Fibroblast of the conjunctiva (primary cell): Measurements from ENCODE around the gene RSPH6A.
"Not testable (repeated sequence)": the region's sequence is repeated elsewhere in the genome, so short reads cannot be mapped to it uniquely, and the experiment has no call there.

Source experiments
- DNase-seq: peaks from one replicate; pipeline ENCODE4 v3.0.0-alpha.2; 2010; ENCODE audit warnings: low read depth

RSPH6A gene

DNA sequence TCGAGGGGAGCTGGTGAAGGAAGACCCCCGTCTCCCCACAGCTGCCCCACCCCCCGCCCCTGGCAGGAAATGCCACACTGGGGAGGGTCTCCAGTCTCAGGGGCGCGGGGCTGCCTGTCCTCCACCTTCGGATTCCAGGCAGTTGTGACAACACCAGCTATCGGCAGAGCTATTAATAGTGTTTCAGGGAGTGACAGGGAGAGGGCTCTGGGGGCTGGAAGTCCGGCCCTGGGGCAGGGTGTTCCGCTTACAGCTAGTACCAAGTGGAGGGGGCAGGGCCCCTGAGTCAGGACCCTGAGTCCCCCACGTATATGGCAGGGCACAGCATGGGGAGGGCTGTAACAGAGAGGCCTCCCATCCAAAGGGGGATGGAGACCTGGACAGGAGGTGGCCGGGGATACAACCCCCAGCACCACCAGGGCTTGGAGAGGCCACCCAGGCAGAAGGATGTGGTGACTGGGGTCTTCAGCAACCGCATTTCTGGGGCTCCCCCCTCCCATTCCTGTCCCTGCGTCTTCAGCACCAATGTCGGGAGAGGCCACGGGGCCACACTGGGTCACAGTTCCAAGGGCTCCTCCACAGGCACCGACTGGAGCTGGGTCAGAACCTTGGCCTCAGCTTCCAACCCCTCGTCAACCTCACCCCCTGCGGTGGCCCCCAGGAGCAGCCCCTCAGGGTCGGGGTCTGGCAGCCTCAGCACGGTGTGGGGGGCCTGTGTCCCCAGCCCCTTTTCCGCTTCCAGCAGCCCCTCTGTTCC lies 50.0 kb downstream of the RSPH6A start:
- DNase-seq = no peak

DNA sequence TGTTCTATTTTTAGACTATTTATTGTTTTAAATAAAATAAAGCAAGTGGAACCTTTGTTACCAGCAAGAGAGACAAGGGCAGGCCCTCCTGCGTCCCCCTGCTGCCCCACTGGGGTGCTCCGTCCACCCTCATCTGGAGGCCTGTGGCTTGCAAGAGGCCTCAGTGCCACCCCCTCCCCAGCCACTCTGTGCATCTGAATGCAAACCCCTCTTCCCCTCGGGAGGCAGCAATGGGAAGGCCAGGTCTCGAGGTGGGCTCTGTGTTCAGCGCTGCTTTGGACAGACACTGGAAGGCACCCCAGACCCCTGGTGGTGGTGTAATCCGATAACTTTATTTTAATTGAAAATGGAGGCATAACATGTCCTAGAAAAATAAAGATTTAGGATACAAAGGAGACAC lies 50.6 kb downstream of the RSPH6A start:
- no peak for DNase-seq

DNA sequence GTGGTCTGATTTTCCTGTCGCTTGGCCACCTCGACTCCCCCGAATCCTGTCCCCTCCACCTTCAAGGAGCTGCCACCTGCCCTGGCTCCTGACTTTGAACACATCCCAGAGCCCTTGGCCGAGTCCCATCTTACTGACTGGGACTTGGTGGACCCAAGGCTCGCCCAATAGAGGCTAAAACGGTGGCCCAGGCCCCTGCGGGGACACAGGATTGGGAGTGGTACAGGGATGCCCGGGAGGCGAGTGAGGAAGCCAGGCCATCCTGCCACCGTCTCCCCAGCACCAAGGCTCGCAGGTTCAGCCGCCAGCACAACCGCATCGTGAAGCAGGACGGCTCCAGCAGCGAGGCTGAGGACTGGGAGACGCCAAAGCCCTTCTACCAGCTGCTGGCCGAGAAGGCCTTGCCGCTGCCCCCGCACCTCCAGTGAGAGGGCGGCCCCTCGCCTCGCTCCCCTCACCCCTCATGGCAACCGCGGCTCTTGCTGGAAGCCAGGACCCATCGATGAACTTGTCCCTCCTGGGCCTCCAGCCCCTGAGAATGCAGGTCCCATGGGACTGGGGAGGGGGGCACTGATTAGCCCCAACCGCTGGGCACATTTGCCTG lies 51.3 kb downstream of the RSPH6A start:
- DNase-seq = no peak

DNA sequence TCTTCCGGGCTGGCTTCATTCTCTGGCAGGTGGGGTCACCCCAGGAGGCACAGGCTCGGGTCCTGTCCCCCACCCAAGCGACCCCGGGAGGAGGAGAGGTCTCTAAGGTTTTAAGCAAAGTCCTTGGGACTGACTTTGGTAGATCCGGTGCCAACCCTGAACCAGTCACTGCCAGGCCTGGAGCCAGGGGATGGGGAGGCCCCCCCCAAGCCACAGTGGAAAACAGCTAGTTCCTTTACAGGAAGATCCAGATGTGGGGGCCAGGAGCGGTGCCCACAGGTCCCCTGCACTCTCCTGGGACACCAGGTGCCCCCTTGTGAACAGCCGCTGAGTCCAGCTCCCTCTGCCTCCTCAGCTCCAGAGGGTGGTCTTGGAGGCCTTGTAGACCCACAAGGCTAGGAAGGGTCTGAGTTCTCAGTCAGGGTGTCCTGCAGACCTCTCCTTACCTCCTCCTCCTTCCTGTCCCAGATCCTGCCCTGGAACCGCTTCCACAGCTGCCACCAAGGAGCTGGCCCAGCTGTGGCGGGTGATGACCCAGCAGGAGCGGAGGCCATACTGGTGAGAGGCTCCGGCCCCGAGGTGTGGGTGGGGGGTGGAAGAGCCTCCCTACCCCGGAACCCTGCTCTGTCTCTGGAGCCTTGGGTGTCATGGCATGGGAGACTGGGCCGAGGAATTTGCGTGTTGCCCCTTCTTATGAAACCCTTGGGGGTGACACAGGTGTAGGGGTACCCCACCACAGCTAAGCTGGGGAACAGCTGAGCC lies 52.1 kb downstream of the RSPH6A start:
- no peak for DNase-seq

DNA sequence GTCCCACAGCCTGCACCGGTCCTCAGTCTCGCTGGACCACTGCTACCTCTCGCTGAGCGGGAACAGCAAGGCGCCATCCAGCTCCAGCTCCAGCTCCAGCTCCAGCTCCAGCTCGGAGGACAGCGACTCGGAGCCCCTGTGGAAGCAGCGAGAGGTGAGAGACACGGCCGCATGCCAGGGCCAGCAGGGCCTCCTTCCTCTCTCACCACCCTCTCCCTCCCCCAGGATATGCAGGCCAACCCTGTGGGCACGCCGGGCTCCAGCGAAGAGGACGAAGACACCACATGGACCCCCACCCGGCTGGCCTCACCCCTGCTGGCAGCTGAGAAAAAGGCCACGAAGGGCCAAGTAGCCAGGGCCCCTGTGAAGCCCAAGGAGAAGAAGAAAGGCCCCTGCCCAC lies 53.4 kb downstream of the RSPH6A start:
- DNase-seq = no peak

DNA sequence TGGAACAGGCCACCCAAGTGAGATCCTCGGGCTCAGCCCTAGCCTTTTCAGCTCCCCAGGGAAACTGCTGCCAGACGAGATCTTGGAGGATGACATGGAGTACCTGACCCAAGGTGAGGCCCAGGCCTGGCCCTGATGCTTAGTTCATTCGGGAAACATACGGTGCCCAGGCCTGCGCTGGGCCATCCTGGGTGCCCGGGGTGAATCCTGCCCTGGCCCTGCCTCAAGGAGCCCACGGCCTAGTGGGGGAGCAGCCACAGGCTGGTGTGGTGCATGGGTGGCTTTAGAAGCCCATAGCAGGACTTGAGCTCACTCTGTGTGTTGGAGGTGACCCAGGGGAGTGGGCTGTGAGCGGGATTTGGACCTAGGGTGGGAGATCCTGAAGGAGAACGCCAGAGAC lies 56.2 kb downstream of the RSPH6A start:
- no peak for DNase-seq

DNA sequence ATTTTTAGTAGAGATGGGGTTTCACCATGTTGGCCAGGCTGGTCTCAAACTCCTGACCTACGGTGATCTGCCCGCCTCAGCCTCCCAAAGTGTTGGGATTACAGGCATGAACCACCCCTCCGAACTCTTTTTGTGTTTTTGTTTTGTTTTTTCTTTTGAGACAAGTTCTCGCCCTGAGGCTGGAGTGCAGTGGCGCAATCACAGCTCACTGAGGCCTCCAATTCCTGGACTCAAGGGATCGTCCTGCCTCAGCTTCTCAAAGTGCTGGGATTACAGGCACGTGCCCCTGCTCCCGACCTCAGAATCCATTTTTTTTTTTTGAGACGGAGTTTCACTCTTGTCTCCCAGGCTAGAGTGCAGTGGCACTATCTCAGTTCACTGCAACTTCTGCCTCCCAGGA lies 57.4 kb downstream of the RSPH6A start:
- no peak for DNase-seq

DNA sequence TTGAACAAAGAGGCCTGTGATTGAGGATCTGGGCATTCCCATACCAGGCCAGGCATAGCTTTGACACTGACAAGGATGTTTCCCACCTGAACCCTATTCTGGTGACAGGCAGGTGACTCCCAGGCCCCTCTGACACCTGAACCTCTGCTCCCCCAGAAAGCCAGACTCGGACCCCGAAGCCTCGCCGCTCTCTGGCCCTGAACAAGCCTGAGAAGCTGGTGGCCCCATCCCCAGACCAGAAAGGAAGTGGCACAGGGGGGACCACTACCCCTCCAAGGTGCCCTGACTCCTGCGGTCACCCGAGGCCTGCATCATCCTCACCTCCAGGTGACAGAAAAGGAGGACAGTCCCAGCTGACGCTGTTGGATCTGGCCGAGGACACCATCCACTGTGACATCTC lies 60.8 kb downstream of the RSPH6A start:
- DNase-seq = no peak

DNA sequence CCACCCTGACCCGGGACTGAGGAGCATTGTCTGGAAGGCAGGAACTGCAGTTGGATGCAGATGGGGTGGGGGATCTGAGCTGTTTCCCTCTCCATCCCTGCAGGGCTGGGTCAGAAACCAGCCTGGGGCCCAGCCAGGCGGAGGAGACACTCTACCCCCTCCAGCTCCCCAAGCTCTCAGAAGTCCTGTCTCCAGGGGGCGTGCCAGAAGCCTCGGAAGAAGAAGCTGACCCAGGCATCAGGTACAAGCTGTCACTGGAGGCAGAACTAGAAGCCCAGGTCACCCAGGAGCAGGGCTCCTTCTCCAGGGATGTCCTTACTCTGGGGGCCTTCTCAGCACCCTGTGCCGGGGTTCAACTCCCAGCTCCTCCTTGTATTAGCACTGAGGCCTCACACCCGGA lies 61.6 kb downstream of the RSPH6A start:
- no peak for DNase-seq

DNA sequence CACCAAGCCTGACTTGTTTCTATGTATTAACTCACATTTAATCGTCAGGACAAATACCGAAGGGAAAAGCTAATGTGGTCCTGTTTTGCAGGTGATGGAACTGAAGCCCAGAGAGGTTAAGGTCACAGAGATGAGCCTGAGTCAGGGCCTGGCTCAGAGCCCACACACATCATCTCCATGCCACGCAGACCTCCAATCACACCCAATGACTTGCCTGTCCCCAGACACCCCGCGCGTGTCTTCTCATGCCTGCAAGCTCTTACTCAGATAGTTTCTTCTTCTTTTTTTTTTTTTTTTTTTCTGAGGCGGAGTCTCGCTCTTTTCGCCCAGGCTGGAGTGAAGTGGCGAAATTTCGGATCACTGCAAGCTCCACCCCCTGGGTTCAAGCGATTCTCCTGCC lies 62.5 kb downstream of the RSPH6A start:
- DNase-seq = no peak

DNA sequence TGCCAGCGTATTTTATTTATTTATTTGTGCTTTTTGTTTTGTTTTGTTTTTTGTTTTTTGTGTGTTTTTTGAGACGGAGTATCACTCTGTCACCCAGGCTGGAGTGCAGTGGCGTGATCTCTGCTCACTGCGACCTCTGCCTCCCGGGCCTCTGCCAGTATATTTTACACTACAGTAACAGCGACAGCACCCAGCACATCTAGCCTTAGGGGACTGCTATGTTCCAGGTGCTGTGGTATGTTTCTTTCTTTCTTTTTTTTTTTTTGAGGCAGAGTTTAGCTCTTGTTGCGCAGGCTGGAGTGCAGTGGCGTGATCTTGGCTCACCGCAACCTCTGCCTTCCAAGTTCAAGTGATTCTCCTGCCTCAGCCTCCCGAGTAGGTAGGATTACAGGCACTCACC lies 63.6 kb downstream of the RSPH6A start:
- not testable (repeated sequence) for DNase-seq

DNA sequence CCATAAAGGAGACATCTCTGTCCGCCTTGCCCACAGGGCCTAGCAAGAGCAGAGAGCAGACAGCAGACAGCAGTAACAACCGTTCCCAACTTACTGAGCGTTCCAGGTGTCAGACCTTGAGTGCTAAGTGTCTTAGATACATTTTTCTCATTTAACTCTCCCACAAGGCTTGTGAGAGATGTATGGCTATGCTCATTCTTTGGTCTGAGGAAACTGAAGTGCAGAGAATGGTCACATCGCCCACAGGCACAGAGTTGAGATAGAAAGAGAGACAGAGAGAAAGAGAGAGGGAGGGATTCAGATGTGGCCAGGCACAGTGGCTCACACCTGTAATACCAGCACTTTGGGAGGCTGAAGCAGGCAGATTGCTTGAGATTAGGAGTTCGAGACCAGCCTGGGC lies 67.6 kb downstream of the RSPH6A start:
- no peak for DNase-seq

DNA sequence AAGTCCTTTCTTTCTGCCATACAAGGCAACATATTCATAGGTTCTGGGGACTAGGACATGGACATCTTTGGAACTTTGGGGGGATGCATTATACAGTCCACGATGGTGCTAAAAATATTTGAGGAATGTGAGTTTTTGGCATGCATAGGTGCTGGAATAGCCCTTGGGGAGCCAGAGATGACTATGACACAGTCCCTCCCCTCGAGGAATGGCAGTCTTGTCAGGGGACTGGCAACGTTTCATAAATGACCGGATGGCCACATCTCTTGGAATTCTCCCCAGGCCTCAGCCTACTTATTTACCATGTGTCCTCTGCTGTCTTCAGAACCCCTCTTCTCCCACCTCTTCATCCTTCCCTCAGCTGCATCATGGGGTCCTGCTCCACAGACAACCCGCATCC lies 68.2 kb downstream of the RSPH6A start:
- no peak for DNase-seq
